ENCODE data around the gene EDNRB.

DNA sequence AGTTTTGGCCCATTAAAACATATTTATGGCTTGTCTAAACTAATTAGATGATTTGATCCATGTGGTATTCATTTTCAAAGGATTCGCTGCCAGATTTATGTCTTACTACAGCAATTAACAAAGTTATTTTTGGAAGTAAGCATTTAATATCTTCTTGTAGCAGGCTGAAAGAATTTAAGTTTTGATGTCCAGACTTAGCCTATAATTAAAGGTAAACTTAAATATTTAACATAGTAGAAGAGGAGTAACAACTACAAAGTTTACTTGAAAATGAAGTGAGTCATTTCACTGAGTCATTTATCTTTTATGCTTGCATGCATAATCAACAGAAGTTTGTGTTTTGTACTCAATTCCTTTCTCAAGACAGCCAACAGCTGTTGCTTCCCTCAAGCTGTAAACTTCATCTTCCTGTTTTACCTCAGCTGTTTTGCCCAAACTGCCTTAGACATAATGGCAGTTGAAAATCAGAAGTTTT, 58.1 kb downstream of the EDNRB start:
- TF ChIP-seq, protein P1, sequence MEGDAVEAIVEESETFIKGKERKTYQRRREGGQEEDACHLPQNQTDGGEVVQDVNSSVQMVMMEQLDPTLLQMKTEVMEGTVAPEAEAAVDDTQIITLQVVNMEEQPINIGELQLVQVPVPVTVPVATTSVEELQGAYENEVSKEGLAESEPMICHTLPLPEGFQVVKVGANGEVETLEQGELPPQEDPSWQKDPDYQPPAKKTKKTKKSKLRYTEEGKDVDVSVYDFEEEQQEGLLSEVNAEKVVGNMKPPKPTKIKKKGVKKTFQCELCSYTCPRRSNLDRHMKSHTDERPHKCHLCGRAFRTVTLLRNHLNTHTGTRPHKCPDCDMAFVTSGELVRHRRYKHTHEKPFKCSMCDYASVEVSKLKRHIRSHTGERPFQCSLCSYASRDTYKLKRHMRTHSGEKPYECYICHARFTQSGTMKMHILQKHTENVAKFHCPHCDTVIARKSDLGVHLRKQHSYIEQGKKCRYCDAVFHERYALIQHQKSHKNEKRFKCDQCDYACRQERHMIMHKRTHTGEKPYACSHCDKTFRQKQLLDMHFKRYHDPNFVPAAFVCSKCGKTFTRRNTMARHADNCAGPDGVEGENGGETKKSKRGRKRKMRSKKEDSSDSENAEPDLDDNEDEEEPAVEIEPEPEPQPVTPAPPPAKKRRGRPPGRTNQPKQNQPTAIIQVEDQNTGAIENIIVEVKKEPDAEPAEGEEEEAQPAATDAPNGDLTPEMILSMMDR (IDR thresholded peaks at IDR 0.05; ENCODE audit: insufficient read depth, low read length) = no peak
- TF ChIP-seq GABPA (IDR thresholded peaks at IDR 0.05; ENCODE audit: low read depth) (no peak), POLR2AphosphoS5 (IDR thresholded peaks at IDR 0.05; ENCODE audit: low read depth) (peak; percentile 78; the same call in 1 of the 2 replicates), SPI1 (IDR thresholded peaks at IDR 0.05; ENCODE audit: borderline replicate concordance, low read depth) (no peak; the same call in 1 of the 2 replicates)
- TF ChIP-seq, protein P2, sequence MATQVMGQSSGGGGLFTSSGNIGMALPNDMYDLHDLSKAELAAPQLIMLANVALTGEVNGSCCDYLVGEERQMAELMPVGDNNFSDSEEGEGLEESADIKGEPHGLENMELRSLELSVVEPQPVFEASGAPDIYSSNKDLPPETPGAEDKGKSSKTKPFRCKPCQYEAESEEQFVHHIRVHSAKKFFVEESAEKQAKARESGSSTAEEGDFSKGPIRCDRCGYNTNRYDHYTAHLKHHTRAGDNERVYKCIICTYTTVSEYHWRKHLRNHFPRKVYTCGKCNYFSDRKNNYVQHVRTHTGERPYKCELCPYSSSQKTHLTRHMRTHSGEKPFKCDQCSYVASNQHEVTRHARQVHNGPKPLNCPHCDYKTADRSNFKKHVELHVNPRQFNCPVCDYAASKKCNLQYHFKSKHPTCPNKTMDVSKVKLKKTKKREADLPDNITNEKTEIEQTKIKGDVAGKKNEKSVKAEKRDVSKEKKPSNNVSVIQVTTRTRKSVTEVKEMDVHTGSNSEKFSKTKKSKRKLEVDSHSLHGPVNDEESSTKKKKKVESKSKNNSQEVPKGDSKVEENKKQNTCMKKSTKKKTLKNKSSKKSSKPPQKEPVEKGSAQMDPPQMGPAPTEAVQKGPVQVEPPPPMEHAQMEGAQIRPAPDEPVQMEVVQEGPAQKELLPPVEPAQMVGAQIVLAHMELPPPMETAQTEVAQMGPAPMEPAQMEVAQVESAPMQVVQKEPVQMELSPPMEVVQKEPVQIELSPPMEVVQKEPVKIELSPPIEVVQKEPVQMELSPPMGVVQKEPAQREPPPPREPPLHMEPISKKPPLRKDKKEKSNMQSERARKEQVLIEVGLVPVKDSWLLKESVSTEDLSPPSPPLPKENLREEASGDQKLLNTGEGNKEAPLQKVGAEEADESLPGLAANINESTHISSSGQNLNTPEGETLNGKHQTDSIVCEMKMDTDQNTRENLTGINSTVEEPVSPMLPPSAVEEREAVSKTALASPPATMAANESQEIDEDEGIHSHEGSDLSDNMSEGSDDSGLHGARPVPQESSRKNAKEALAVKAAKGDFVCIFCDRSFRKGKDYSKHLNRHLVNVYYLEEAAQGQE (IDR thresholded peaks at IDR 0.05; ENCODE audit: insufficient replicate concordance, low read depth) = no peak
